Measurements from ENCODE around the gene KLHL14. TPM values are rescaled to one million over a fixed set of nuclear protein-coding genes. Genes with fewer than 3 reads are reported as not detected.

The KLHL14 gene
- total and polyA plus RNA-seq, 2 experiments from 2014 or later, result 0.44 to 1.9 TPM

- Histone ChIP-seq H3K4me1 (ENCODE audit: insufficient read depth) (peaks cover 13% of the 10 kb centered on the region), H3K4me2 (no peak overlapping the region), H3K27me3 (ENCODE audit: insufficient read depth) (no peaks in the 10 kb centered on the region), H3F3A (replicated peaks; ENCODE audit: low read depth) (no peaks in the 10 kb centered on the region), H2AFZ (no peak overlapping the region), H3K9me2 (ENCODE audit: insufficient read depth) (no peaks in the 10 kb centered on the region), H3K4me3 (no peak overlapping the region), H3K36me3 (ENCODE audit: insufficient read depth) (no peaks in the 10 kb centered on the region), H3K79me2 (replicated peaks; ENCODE audit: insufficient read depth) (no peaks in the 10 kb centered on the region), H4K20me1 (replicated peaks; ENCODE audit: insufficient read depth) (no peaks in the 10 kb centered on the region), H3K27ac (ENCODE audit: low read depth) (no peak overlapping the region)
- H3K4me1 Mint-ChIP-seq, result peaks cover 16% of the 10 kb centered on the region
- H3K27me3 Mint-ChIP-seq (ENCODE audit: insufficient read depth, low read depth, poor library complexity), result peaks cover 2% of the 10 kb centered on the region
- no peaks in the 10 kb centered on the region for H3K36me3 Mint-ChIP-seq (ENCODE audit: low read depth)
- H3K4me3 Mint-ChIP-seq, result no peak overlapping the region
- no peak for TF ChIP-seq EZH2 (IDR thresholded peaks at IDR 0.05; ENCODE audit: low read depth, unreplicated experiment)
- TF ChIP-seq CREB1 (CRISPR knock-in tag; IDR thresholded peaks at IDR 0.05; ENCODE audit: low read depth), result no peak
- no peak for TF ChIP-seq JUNB (IDR thresholded peaks at IDR 0.05; ENCODE audit: unreplicated experiment)
- no peak for TF ChIP-seq NANOG (IDR thresholded peaks at IDR 0.05; ENCODE audit: borderline replicate concordance)
- no peak for TF ChIP-seq CTCF (conservative IDR thresholded peaks at IDR 0.05; ENCODE audit: low read depth in 2 of 2)
- H3K9me3 Mint-ChIP-seq, result no peaks in the 10 kb centered on the region
- ATAC-seq (no peak), DNase-seq (ENCODE audit: low spot score) (no peak)
- H3K27ac Mint-ChIP-seq, result no peak overlapping the region
These were observed 22.5 kb downstream of the KLHL14 start for GRCh38 chr18:32750328-32750727.

GRCh38 chr18:32749809-32750208, 23.0 kb downstream of the KLHL14 start:
- H3K27ac Mint-ChIP-seq, result no peak overlapping the region
- no peak overlapping the region for H3K27ac ChIP-seq (ENCODE audit: low read depth)
- H4K20me1 ChIP-seq (replicated peaks; ENCODE audit: insufficient read depth), result no peaks in the 10 kb centered on the region
- no peak for ATAC-seq
- no peak overlapping the region for H3K4me2 ChIP-seq
- peaks cover 2% of the 10 kb centered on the region for H3K27me3 Mint-ChIP-seq (ENCODE audit: insufficient read depth, low read depth, poor library complexity)
- no peaks in the 10 kb centered on the region for H3K79me2 ChIP-seq (replicated peaks; ENCODE audit: insufficient read depth)
- H3F3A ChIP-seq (replicated peaks; ENCODE audit: low read depth), result no peaks in the 10 kb centered on the region
- no peak overlapping the region for H3K4me3 ChIP-seq
- H3K36me3 Mint-ChIP-seq (ENCODE audit: low read depth), result no peaks in the 10 kb centered on the region
- H2AFZ ChIP-seq, result no peak overlapping the region
- peaks cover 12% of the 10 kb centered on the region for H3K4me1 Mint-ChIP-seq
- no peaks in the 10 kb centered on the region for H3K36me3 ChIP-seq (ENCODE audit: insufficient read depth)
- no peaks in the 10 kb centered on the region for H3K9me2 ChIP-seq (ENCODE audit: insufficient read depth)
- peaks cover 8% of the 10 kb centered on the region for H3K4me1 ChIP-seq (ENCODE audit: insufficient read depth)
- H3K9me3 Mint-ChIP-seq, result no peaks in the 10 kb centered on the region
- no peak for DNase-seq (ENCODE audit: low spot score)
- no peak overlapping the region for H3K4me3 Mint-ChIP-seq
- H3K27me3 ChIP-seq (ENCODE audit: insufficient read depth), result no peaks in the 10 kb centered on the region
- no peak for TF ChIP-seq CTCF (conservative IDR thresholded peaks at IDR 0.05; ENCODE audit: low read depth in 2 of 2)
- TF ChIP-seq EZH2phosphoT487 (IDR thresholded peaks at IDR 0.05; ENCODE audit: unreplicated experiment), result no peak
- no peak for TF ChIP-seq NANOG (IDR thresholded peaks at IDR 0.05; ENCODE audit: borderline replicate concordance)
- no peak for TF ChIP-seq REST (IDR thresholded peaks at IDR 0.05; ENCODE audit: unreplicated experiment)
- no peak for TF ChIP-seq ETS1 (IDR thresholded peaks at IDR 0.05)
- no peak for TF ChIP-seq POLR2AphosphoS5 (IDR thresholded peaks at IDR 0.05; ENCODE audit: low read depth)
- no peak for TF ChIP-seq CREB1 (CRISPR knock-in tag; IDR thresholded peaks at IDR 0.05; ENCODE audit: low read depth)
- TF ChIP-seq EZH2 (IDR thresholded peaks at IDR 0.05; ENCODE audit: low read depth, unreplicated experiment), result no peak
- TF ChIP-seq STAT1 (IDR thresholded peaks at IDR 0.05; ENCODE audit: unreplicated experiment), result no peak
- TF ChIP-seq ZNF331 (CRISPR knock-in tag; IDR thresholded peaks at IDR 0.05; ENCODE audit: low read depth), result no peak
- TF ChIP-seq ZNF114 (CRISPR knock-in tag; IDR thresholded peaks at IDR 0.05), result no peak

Measured in GM23338 (cell line).